ENCODE data around the gene NFU1.

GRCh38 chr2:69434753-69435152, 2.5 kb downstream of the NFU1 start:
- no peak for TF ChIP-seq CTCF (IDR thresholded peaks at IDR 0.05)
- TF ChIP-seq POLR2A (IDR thresholded peaks at IDR 0.05), result no peak
